ENCODE results near the gene PYGM. TPM values are rescaled to one million over a fixed set of nuclear protein-coding genes. Genes with fewer than 3 reads are reported as not detected.

The PYGM gene
- total RNA-seq, 1 donor from 2014 or later, result 0.20 TPM

Other genes starting within 250 kb of the PYGM start
- gene SLC22A11, start 204.0 kb downstream of the PYGM start, total RNA-seq, result not detected in 2 replicates
- gene SLC22A12, start 168.8 kb downstream of the PYGM start, total RNA-seq, result not detected in 2 replicates
- under 0.01 TPM in 1 of 2 replicates, not detected in the other for gene NRXN2, start 36.8 kb downstream of the PYGM start, total RNA-seq
- gene RASGRP2, start 15.8 kb downstream of the PYGM start, total RNA-seq, result 1.3 and 4.4 TPM in 2 replicates
- gene SF1, start 18.6 kb upstream of the PYGM start, total RNA-seq, result 43.6 and 63.7 TPM in 2 replicates
- 34.9 and 51.0 TPM in 2 replicates for gene MAP4K2, start 43.2 kb upstream of the PYGM start, total RNA-seq
- gene MEN1, start 50.6 kb upstream of the PYGM start, total RNA-seq, result 10.5 and 12.5 TPM in 2 replicates
- 0.22 and 0.79 TPM in 2 replicates for gene CDC42BPG, start 84.7 kb upstream of the PYGM start, total RNA-seq
- gene EHD1, start 118.6 kb upstream of the PYGM start, total RNA-seq, result 27.6 and 33.6 TPM in 2 replicates
- gene ATG2A, start 157.2 kb upstream of the PYGM start, total RNA-seq, result 7.6 and 12.1 TPM in 2 replicates
- 5.0 and 11.5 TPM in 2 replicates for gene PPP2R5B, start 164.7 kb upstream of the PYGM start, total RNA-seq
- not detected in 2 replicates for gene GPHA2, start 175.9 kb upstream of the PYGM start, total RNA-seq
- gene MAJIN, start 212.1 kb upstream of the PYGM start, total RNA-seq, result not detected in 2 replicates
- gene BATF2, start 237.0 kb upstream of the PYGM start, total RNA-seq, result 0.20 and 0.44 TPM in 2 replicates

Measured in lung microvascular endothelial cell (primary cell).